K562 (cell line): ENCODE data around the gene STIM1.

Experiments
- CEBPB ChIP-seq: fragments of 450-650 bp; IDR thresholded peaks from 2 replicates; pipeline ENCODE4 v1.6.1; 2016; ENCODE audit warnings: missing genetic modification characterization, missing compliant biosample characterization
- ZNF431 ChIP-seq: sonication (generic); formaldehyde crosslinking; IDR thresholded peaks from 2 replicates; pipeline ENCODE4 v1.8.0; 2022; ENCODE audit warnings: mild to moderate bottlenecking, missing genetic modification reagents
- TF ChIP-seq, protein P1 (sequence below), 2 experiments: fragments of 450-650 bp; formaldehyde crosslinking in 1 of 2; IDR thresholded peaks; 2 replicates each; pipeline versions ENCODE4 v1.4.0 to v1.6.1; 2014 to 2020; ENCODE audit warnings: mild to moderate bottlenecking in 2 of 2, borderline replicate concordance in 1 of 2, low read depth in 1 of 2

DNA sequence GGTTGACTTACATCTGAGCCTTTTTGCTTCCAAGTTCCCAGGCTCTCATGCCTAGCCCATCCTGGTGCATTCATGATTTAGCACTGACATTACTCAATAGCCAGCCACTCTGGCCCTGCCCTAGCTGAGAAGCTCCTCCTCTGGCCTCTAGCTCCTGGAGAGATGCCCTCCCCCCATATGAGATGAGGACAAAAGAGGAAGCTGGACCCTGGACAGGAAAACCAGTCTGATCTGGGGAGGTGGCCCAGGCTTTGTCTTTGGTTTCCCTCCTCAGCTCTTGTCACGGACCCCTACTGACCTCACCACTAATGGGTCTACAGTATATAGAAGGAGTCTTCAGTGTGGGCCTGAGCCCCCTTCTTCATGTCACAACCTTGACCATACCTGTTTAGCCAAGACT, 17.7 kb upstream of the STIM1 start:
- TF ChIP-seq ZNF431 (CRISPR knock-in tag) (no peak), CEBPB (tag) (peak; percentile 95)
- TF ChIP-seq, protein P1, sequence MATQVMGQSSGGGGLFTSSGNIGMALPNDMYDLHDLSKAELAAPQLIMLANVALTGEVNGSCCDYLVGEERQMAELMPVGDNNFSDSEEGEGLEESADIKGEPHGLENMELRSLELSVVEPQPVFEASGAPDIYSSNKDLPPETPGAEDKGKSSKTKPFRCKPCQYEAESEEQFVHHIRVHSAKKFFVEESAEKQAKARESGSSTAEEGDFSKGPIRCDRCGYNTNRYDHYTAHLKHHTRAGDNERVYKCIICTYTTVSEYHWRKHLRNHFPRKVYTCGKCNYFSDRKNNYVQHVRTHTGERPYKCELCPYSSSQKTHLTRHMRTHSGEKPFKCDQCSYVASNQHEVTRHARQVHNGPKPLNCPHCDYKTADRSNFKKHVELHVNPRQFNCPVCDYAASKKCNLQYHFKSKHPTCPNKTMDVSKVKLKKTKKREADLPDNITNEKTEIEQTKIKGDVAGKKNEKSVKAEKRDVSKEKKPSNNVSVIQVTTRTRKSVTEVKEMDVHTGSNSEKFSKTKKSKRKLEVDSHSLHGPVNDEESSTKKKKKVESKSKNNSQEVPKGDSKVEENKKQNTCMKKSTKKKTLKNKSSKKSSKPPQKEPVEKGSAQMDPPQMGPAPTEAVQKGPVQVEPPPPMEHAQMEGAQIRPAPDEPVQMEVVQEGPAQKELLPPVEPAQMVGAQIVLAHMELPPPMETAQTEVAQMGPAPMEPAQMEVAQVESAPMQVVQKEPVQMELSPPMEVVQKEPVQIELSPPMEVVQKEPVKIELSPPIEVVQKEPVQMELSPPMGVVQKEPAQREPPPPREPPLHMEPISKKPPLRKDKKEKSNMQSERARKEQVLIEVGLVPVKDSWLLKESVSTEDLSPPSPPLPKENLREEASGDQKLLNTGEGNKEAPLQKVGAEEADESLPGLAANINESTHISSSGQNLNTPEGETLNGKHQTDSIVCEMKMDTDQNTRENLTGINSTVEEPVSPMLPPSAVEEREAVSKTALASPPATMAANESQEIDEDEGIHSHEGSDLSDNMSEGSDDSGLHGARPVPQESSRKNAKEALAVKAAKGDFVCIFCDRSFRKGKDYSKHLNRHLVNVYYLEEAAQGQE (IDR thresholded peaks at IDR 0.05; ENCODE audit: borderline replicate concordance), result peak; percentile 95
- TF ChIP-seq, protein P1 (CRISPR knock-in tag; IDR thresholded peaks at IDR 0.05; ENCODE audit: low read depth), result no peak
